ENCODE results near the gene MRPL40. TPM values are rescaled to one million over a fixed set of nuclear protein-coding genes. Genes with fewer than 3 reads are reported as not detected.

MRPL40 gene
- total RNA-seq, 4 donors from 2014 or later, result 5.0 to 20.4 (median 12.3) TPM

DNA sequence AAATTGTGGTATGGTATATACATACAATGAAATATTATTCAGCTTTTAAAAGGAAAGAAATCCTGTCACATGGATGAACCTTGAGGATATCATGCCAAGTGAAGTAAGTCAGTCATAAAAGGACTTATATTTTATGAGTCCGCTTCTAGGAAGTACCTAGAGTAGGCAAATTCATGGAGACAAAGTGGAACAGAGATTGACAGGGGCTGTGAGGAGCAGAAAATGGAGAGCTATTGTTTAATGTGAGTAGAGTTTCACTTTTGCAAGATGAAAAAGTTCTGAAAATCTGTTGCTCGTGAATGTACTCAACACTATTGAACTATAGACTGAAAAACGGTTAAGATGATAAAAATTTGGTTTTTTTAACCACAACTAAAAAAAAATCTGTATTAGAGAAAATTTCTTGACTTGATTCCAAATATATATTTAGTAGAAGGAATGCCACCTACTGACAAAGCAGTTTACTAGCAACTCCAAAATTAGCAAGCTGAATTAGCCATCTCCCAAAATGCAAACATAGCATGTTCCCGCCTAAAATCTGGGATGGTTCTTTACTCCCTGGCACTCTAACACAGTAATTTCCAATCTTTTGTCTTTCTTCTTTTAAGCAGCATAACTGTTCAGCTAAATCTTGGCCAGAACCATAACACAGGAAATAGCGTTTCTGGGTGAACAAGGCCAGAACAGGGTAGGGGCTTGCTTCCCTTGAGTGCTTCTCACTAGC lies 45.1 kb downstream of the MRPL40 start:
- H3K4me3 ChIP-seq, result peak overlapping the region; percentile 59 to 73
- no peaks in the 10 kb centered on the region for H3K36me3 ChIP-seq
- no peak for DNase-seq
- intact Hi-C loops (cut with DNase I; ENCODE audit: low total_unique reads), result no loop called here
- peak overlapping the region in 1 of 2 donors; percentile 99 for H3K27ac ChIP-seq
- H3K27me3 ChIP-seq, result no peaks in the 10 kb centered on the region
- H3K4me1 ChIP-seq, result peaks cover 0 to 9% of the 10 kb centered on the region in 2 donors
- no peaks in the 10 kb centered on the region for H3K9me3 ChIP-seq
- TF ChIP-seq CTCF (IDR thresholded peaks at IDR 0.05), result no peak
- no peak for TF ChIP-seq POLR2A (IDR thresholded peaks at IDR 0.05)

- peak overlapping the region; percentile 59 to 73 for H3K4me3 ChIP-seq
- no peaks in the 10 kb centered on the region for H3K36me3 ChIP-seq
- intact Hi-C loops (cut with DNase I; ENCODE audit: low total_unique reads), result no loop called here
- TF ChIP-seq POLR2A (IDR thresholded peaks at IDR 0.05) (no peak), CTCF (IDR thresholded peaks at IDR 0.05) (no peak)
- no peaks in the 10 kb centered on the region for H3K27me3 ChIP-seq
- peaks cover 0 to 9% of the 10 kb centered on the region in 2 donors for H3K4me1 ChIP-seq
- H3K9me3 ChIP-seq, result no peaks in the 10 kb centered on the region
- DNase-seq, result peak in 1 of 2 donors; percentile 18
- peak overlapping the region; percentile 98 to 99 for H3K27ac ChIP-seq
These were observed 45.9 kb downstream of the MRPL40 start for GRCh38 chr22:19478045-19478900.

DNA sequence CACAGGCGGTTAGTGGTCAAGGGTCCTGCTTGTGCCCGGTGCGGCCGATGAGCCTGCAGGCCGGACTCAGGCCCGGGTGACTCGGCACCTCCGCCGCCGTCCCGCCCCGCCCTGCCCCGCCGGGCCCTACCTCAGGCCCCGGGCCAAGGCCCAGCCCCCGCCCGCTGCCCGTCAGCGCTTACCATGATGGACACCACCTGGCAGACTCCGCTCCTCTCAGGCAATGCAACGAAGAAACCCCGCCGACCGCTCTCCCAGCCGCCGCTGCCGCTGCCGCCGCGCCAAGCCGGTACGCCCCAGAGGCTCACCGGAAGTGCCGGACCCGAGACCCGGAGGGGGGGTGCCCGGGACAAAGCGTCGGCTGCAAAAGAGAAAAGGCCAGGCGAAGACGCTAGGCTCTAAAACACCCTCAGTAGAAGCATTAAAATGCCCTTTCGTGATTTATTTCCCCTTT lies 46.6 kb downstream of the MRPL40 start, which contains the start of gene UFD1:
TSS of gene UFD1 (minus strand) at position 293 of the 454 bp plus-strand sequence. CDS start at position 185, 108 bp downstream.
- Histone ChIP-seq H3K27me3 (no peaks in the 10 kb centered on the region), H3K4me1 (peaks cover 0 to 9% of the 10 kb centered on the region in 2 donors), H3K36me3 (no peaks in the 10 kb centered on the region), H3K9me3 (no peaks in the 10 kb centered on the region), H3K4me3 (peak within 1 kb of the TSS; percentile 59 to 73), H3K27ac (peak within 1 kb of the TSS; percentile 98 to 99)
- TF ChIP-seq CTCF (IDR thresholded peaks at IDR 0.05) (peak in 1 of 4 experiments; percentile 2), POLR2A (IDR thresholded peaks at IDR 0.05) (no peak)
- DNase-seq, result peak; percentile 84 to 85
- intact Hi-C loops (cut with DNase I; ENCODE audit: low total_unique reads), result no loop called here

DNA sequence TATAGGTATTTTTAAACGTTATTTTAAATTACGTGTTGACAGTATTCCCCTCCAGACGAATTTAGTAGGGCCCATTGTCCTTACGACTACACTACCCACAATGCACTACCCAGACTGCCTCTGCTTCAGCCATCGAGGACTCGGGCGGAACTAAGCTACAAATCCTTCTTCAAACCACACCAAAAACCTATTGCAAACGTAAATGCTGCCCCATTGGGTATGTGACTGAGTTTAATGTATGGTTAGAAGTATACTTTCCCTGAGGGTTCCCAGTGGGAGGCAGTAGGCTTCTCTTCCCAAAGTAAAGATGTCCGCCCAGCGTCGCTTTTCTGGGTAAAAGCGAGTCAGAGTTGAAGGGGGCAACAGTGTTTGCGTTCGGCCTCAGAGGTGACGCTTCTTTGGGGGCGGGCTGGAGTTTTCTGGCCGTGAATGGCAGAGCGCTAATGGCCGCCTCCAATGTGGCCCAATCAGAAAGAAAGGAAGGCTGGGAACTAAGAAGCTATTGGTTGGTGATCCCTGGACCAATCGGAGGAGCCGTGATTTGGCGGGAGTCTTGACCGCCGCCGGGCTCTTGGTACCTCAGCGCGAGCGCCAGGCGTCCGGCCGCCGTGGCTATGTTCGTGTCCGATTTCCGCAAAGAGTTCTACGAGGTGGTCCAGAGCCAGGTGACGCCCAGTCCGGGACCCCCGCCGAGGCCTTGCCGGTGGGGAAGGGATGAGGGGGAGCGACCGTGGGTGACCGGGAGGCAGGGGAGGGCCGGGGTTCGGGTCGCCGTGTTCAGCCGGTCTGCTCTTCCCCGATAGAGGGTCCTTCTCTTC lies 47.2 kb downstream of the MRPL40 start, which contains the start of gene CDC45:
TSS of gene CDC45 (plus strand) at position 566 of the 818 bp plus-strand sequence. CDS start at position 615, 49 bp downstream.
- TF ChIP-seq POLR2A (IDR thresholded peaks at IDR 0.05) (no peak), CTCF (IDR thresholded peaks at IDR 0.05) (no peak)
- H3K4me3 ChIP-seq, result peak within 1 kb of the TSS; percentile 59 to 73
- intact Hi-C loops (cut with DNase I; ENCODE audit: low total_unique reads), result no loop called here
- H3K27ac ChIP-seq, result peak within 1 kb of the TSS; percentile 98 to 99
- no peaks in the 10 kb centered on the region for H3K9me3 ChIP-seq
- H3K27me3 ChIP-seq, result no peaks in the 10 kb centered on the region
- H3K36me3 ChIP-seq, result no peaks in the 10 kb centered on the region
- H3K4me1 ChIP-seq, result peaks cover 0 to 9% of the 10 kb centered on the region in 2 donors
- DNase-seq, result peak; percentile 96 to 97

Measured in uterus (tissue), 4 donors.